ENCODE results near the gene BNIP5.
A peak's percentile ranks its signal among the peaks of the same experiment; 100 is the strongest.

The BNIP5 gene, protein sequence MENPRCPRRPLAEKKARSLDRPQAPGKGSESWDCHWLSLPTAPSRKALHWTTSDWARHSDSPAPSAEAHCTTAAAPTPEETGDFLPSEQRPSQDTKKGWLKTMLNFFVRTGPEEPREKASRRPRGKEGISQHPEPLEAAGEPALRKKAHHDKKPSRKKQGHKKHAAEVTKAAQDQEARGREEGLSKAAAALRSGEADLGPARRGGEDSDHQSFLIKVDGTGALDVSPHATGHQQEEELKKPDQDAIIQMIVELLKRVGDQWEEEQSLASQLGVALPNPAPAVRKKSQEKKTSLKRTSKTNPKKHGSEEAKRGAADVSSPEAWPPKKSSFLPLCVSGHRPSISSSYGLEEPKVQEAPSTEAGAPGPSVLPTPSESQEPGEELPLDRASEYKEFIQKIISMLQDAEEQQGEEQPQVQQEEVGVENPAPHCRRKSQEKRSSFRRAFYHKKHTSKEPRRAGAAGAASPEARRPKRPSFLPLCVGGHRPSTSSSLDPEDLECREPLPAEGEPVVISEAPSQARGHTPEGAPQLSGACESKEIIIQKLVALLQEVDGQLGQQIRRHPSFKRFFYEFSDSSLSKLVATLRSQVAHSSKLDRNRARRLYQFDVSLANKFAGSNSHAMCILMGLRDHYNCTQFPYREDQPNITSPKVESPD

DNA sequence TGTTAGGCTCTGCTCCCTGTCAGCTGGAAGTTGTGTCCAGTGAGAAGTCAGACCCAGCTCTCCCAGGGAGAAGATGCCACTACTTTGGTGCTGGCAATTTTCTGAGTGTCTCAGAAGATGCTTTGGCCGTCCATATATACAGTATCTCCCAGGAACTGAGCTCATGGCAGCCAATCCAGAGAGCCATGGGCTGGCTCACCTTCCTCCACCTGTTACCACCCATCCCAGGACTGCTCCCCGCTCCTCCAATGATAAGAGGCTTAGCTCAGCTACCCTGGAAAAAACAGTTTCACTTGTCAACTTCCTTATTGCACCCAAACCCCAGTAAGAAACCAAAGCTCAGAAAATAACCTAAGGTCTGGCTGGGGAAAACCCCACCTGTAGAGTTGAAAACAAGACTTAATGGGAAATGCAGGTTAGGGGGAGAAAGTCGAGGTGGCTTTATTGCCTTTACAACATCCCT is at the start of gene BNIP5:
Gene BNIP5 (minus strand): TSS at position 110 of the 463 bp plus-strand sequence. CDS start 6,198 bp downstream, outside the sequence.
- no peak for DNase-seq

DNA sequence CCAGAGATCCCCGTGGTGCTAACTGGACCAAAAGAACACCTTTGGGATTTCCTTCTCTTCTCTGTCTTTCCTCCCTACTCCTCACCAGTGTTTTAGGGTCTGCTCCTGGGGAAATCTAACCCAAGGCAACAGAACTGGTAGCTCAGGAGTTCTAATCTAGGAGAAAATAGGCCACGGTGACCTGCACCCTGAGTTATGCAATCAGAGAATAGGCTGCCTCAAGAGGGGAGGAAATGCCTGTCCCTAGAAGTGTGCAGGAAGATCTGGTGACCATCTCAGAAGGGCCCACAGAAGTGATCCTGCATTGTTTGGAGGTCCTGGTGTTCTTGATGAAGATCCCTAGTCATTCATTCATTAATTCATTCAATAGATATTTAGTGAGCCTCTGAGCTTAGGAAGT is 47.4 kb upstream of the BNIP5 start:
- DNase-seq = no peak

DNA sequence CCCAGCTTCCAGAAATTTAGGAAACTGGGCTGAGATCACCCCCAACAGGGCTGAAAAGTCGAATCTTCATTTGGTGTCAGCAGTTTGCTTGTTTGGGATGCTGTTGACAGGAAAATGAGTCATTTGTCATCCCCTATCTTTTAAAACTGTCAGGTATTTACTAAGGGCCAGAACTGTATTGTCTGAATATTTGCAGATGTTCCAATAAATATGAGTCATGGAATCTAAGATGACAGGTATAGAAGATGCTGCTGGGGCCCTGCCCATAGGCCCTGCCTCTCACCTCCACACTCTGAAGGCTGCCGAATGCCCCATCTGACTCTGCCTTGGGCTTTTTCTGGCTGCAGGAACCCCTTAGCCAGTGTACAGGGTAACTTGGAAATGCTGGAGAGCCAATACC is 46.9 kb upstream of the BNIP5 start:
- DNase-seq = no peak

DNA sequence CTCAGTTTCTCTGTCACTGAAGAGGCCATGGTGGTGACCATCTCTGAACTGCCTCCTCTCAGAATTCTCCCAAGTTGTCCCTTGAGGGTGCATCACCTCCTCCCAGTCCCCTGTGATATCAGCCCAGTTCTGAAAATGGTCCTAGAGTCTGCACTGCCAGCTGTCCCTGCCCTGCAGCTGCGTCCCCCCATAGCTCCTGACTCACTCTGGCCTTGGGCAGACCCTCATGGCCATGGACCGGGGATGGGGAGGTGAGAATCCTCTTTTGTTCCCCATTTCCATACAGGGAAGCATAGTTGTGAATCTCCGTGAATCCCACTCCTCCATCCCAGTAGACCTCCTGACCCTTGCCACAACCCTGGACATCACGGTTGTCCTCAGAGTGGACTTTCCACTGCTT is 46.3 kb upstream of the BNIP5 start:
- no peak for DNase-seq

DNA sequence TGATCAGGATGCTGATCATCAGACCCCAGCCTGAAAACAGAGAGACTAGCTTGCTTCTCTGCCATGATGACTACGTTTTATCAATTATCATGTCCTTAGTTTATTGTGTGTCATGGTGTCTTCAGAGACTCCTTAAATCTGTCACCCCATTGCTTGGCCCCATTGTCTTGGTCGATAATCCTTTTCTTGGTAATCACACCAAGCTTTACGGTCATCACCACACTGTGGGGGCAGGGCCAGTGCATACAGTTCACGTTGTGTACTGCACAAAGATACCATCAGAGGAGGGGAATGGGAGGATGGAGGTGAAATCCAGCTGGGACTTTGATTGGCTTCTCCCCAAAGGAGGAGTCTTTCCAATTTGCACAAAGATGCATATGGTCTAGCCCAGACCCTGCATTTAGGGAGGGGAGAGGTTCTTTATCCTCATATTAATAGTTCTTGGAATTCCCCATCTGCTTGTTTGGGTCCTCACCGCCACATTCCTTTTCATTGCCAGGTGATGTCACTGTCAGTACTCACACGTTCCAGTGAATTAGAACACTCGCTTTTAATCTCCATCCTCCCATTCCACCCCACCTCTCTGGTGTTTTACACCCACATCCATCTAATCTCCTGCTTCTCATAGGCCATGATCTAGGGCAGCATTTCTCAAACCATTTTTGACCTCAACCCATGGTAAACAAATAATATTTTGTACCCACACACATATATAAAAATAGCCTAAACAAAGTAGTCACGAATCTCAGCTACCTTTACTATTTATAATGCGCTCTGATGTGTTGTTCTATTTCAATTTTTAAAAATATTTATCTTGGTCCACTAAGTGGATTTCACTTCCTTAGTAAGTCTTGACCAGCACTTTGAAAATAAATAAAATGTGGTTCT is 45.1 kb upstream of the BNIP5 start:
- no peak for DNase-seq

DNA sequence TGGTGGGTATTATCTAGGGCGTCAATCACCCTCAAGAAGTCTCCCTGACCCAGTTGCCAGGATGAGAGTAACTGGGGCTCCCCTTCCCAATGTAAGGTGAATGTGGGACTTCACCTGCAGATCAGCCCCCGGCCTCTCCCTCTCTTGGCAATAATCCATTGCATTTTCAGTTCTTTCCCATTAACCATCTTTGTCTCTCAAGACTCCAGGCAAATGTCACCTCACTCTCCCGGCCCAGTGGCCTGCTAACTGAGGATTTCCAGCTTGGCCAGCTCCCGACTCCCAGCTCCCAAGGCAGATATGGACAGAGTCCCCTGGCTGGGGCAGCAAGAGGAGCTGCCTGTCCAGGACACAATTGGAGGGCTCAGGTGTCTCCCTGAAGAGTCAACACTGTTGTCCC is 43.5 kb upstream of the BNIP5 start:
- no peak for DNase-seq

DNA sequence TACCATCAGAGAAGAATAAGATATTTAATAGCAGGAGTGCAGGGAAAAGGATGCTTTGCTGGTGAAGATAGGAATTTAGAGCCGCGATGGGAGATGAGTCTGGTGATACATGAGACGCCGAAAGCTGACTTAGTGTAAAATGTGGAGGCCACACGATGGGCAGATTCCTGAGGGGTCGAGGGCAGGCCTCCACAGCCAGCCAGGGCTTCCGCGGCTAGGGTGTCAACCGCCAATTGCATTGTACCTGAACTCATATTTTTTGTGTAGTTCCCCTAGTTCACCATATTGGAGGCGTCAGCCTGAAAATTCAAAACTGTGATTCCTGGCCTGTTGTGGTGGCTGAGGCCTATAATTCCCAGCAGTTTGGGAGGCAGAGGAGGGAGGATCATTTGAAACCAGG is 42.2 kb upstream of the BNIP5 start:
- DNase-seq = no peak

DNA sequence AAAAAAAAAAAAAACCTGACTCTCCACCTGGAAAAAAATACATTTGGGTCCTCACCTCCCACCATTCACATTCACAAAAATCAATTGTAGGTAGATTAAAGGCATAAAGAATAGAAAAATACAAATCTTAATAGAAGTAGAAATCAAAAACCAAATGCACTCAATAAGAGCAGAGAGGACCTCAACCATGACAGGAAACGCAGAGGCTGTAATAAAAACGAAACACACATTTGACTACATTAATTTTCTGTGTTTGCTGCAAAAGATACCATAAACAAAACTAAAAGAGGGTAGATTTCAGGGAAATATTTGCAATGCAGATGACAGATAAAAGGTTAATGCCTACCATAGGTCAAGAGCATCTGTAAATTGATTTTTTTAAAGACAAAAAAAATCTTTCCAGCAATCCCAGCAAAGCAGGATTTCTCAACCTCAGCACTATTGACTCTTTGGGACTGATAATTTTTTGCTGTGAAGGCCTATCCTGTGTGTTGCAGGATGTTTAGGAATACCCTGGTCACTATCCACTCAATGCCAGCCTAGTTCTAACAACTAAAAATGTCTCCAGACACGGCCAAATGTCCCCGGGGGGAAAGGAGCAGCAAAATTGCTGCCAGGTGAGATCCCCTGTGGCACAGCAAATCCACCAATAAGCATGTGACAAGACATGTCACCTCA is 41.7 kb upstream of the BNIP5 start:
- DNase-seq = no peak

DNA sequence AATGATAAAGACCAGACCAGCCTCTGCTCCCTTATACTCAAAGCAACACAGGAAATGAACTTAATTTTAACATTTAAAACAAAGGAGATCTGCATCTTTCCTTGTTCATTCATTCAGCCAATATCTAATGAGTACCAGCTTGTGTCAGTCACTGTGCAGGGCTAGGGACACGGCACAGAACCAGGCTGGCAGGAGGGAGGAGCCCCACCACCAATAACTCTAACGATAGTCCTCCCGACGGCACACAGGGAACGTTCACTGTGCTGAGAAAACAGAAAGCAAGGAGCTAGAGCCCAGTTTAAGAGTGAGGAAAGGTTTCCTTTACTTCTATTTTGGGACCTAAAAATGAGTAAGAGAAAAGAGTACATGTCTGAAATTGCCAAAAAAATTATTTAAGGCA is 40.9 kb upstream of the BNIP5 start:
- DNase-seq = no peak

DNA sequence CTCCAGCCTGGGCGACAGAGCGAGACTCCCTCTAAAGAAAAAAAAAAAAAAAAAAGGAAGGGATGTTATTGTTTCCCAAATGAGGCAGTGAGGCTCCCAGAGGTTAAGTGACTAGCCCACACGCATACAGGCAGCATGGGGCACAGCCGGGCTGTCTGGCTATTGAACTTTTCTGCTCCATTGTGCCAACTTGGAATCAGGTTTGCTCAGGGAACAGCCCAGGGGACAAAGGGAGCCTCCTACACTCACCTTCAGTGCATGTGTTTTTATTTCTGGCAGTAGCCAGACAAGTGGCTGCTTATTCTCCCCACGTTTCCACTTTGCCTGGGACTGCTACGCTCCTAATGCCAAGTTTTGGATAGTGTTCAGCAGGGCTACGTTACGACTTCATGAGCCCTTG is 40.1 kb upstream of the BNIP5 start:
- DNase-seq = no peak

DNA sequence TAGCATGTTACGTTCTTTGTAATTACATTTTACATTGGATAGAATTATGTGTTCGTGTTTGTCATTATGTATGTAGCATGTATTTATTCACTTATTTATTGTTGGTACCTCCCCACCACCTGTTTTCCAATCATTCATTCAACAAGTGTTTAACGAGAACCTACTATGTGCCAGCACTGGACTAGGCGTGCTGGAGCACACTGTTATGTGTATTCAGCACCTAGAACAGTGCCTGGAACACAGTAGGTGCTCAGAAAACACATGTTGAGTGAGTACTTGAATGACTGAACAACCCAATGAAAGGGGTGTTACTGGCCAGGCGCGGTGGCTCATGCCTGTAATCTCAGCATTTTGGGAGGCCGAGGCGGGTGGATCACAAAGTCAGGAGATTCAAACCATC is 39.5 kb upstream of the BNIP5 start:
- no peak for DNase-seq

DNA sequence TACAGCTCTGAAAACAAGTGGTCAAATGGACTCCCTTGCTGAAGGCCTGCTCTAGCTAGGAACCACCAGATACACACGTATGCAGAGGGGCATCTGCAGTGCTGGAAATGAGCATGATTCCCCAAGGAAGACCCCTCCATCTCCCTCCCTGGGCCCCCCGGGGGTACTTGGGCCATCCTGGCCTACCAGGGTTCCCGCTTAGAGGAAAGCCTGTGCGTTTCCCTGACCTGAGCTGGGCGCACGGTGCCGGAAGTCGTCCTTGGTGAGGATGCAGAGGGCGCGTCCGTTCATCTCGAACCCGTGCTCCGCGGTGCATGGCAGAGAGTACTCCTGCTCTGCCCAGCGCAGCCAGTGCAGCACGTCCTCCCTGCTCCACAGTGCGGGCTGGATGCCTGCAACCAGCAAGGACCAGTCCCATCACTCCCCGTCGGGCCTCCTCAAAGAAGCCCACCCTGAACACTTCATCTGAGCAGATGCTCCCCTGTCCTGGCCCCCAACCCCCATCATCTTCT is 39.0 kb upstream of the BNIP5 start:
- DNase-seq = no peak

DNA sequence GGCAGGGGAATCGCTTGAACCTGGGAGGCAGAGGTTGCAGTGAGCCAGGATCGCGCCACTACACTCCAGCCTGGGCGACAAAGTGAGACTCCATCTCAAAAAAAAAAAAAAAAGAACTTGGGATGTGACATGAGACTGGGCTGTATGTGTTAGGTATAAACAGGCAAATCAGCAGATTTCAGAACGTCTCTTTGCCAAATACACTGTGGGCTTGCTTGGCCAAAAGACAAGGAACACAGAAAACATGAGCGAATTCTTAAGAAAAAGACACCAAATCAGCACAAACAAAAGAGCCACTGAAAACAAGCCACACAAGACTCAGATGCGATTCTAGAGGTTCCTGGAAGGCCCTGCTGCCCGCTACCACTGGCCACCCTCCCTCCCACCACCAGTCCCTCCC is 38.3 kb upstream of the BNIP5 start:
- no peak for DNase-seq

DNA sequence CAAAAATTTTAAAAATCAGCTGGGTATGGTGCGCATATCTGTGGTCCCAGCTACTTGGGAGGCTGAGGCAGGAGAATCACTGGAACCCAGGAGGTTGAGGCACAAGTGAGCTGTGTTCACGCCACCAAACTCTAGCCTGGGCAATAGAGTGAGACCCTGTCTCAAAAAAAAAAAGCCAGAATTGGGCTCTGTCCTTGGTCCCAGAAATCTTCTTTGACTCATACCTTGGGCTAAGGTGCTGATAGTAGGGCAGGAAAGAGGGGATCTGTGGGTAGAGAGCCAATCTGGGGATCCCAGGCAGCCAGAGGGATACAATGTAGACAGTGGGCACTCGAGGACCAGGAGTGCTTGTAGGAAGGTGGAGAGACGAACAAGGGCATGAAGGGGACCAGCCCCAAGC is 37.5 kb upstream of the BNIP5 start:
- no peak for DNase-seq

DNA sequence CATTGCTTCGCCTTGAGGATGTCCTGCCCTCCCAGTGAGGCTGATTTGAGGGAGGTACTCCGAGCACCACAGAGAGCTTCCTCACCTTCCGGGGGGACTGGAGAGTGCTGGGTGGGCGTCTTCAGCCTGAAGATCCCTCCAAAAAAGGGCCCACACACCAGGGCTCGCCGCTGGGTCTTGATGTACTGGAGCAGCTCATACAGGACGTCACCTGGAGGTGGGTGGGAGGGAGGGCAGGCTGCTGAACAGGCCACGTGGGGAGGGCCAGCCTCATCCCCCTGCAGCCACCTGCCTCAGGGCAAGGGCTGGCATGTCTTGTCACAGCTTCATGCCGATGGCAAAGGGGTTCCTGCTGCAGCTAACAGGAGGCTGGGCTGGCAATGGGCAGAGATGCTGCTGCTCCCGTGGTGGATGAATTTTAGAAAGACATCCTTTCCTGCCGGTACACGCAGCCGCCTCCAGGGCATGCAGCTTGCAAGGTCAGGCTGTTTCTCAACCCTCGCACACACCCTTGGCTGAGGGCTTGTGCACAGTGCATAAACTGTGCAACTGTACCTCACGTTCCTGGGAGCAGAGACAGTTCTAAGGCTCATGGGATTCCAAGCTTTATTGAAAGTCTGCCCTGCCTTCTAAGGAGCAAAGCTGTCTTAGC is 36.8 kb upstream of the BNIP5 start:
- DNase-seq = no peak

DNA sequence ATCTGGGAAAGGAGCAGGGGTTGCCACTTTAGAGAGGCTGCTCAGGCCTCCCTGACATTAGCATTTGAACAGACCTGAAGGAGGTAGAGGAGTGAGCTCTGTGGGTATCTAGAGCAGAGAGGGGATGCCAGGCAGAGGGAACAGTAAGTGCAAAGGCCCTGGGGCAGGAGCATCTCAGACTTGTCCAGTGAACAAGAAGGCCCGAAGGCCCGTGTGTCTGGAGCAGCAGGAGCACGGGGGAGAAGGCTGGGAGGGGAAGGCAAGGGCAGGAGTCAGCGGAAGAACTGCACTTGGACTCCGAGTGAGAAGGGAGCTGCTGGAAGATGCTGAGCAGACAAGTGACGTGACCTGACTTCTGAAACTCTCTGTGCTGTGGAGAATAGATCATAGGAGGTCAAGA is 35.4 kb upstream of the BNIP5 start:
- no peak for DNase-seq

DNA sequence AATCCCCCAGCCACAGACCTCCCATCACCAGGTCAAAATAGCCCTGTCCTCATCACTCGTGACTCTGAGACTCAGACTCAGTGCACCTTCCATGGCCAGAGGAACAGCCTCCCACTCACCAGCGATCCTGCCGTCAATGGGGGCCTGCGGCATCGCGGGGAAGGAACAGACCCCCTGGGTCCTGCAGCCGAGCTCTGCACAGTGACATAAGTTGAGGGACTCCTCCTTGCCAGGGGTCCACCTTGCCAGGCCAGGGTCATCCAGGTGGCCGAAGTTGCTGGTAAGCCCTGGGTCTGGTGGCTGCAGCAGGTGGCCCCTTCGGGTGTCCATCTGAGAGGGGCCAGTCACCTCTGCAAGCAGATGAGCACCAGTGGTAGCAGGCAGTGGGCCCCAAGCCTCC is 34.5 kb upstream of the BNIP5 start:
- no peak for DNase-seq

DNA sequence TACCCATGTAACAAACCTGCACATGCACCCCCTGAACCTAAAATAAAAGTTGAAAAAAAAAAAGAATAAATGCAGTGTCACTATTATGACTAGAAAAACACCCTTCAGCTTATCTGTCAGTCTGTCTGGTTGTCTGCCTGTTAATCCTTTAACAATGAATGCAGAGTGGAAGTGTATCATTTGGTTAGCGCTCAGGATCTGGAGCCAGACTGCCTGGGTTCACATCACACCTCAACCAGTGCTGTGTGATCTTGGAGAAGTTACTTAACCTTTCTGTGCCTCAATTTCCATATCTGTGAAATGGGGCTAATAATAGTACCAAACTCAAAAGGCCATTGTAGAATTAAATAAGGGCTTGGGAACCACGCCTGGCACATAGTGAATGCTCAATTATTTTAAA is 34.0 kb upstream of the BNIP5 start:
- DNase-seq = no peak

DNA sequence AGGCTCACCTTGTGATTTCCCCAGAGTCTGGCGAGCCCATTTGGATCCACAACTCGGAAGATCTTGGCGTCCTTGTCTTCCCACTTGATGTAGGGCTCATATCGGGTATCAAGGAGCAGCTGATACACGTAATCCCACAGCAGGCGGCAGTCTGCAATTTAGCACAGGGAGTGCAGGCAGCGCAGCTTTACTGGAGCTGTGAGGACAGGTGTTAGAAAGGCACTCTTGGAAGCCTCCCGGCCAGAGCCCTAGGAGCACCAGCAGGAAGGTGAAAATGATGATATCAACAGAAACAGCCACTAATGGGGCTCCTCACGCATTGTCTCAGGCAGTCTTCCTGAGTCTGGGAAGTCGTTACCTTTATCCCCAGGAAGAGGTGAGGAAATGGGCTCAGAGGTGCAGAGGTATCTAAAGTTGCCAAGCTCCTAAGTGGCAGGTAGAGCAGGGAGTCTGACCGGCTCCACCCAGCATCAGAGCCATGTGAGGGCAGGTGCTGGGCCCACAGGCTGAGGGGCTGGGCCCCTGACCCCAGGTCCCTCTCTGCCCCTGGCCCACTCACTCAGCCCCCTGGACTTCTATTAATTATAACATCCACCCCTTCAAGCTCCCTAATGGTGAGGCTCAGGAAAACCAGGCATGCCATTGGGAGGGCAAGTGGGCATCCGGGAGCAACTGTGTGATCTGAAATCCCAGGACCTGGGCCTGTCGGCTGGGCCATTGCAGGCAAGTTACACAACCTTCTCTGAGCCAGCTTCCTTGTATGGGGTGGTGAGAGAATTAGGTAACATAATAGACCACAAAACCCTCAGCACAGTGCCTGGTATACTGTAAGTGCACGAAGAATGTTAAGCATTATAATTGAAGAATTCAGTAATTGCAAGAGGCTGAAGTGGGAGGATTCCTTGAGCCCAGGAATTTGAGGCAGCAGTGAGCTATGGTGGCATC is 32.5 kb upstream of the BNIP5 start:
- DNase-seq = peak; percentile 48

DNA sequence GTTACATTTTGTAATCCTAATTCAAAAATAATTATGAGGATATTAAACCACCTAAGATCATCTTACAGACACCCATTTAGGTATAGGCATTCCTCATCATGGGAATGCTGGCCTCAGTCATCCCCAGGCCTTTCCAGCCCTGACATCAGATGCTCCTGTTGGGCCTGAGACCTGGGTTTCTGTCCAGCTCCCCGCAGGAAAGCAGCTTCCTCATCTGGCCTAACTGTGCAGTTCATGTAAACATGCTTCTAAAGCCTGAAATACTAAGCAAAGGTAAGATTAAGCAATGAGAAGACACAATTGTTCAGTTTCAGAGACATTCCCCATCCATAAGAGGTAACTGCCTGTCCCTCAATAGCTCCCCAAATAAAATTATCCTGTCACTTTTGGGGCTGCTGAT is 31.7 kb upstream of the BNIP5 start:
- no peak for DNase-seq

DNA sequence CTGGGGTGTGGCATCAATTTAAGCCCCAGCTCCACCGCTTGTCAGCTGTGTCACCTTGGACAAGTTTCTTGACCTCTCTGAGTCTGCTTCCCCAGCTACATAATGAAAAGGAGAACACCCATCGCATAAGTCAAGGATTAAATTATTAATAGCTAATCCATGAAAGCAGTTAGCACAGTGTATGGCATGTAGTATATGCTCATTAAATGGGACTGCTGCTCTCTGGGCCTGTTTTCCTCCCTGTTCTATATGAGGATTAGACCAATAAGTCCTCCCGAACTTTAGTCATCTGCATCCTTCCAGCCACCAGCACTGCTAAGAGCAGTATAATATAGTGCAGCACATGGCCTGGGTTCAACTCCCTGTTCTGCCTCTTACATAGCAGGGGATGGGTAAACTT is 31.1 kb upstream of the BNIP5 start:
- no peak for DNase-seq
